ENCODE data around the gene B3GNT9.
A peak's percentile ranks its signal among the peaks of the same experiment; 100 is the strongest.

Gene B3GNT9

GRCh38 chr16:67174706-67175231 is 24.0 kb upstream of the B3GNT9 start:
- peak overlapping the region; percentile 52 for H3K4me3 ChIP-seq (replicated peaks; ENCODE audit: low read depth, low read length)
- no peak for DNase-seq (ENCODE audit: low read depth)
- no peak for TF ChIP-seq CTCF (IDR thresholded peaks at IDR 0.05; ENCODE audit: low read length, missing control alignments)

- DNase-seq (ENCODE audit: low read depth), result peak; percentile 85
- peak overlapping the region; percentile 52 for H3K4me3 ChIP-seq (replicated peaks; ENCODE audit: low read depth, low read length)
- TF ChIP-seq CTCF (IDR thresholded peaks at IDR 0.05; ENCODE audit: low read length, missing control alignments), result peak; percentile 27
These were observed 23.3 kb upstream of the B3GNT9 start for GRCh38 chr16:67173808-67174705.

- H3K4me3 ChIP-seq (replicated peaks; ENCODE audit: low read depth, low read length), result peak overlapping the region; percentile 52
- DNase-seq (ENCODE audit: low read depth), result no peak
- TF ChIP-seq CTCF (IDR thresholded peaks at IDR 0.05; ENCODE audit: low read length, missing control alignments), result no peak
These were observed 22.5 kb upstream of the B3GNT9 start for GRCh38 chr16:67173323-67173722.

GRCh38 chr16:67170949-67171649 is 20.3 kb upstream of the B3GNT9 start:
- no peak for DNase-seq (ENCODE audit: low read depth)
- H3K4me3 ChIP-seq (replicated peaks; ENCODE audit: low read depth, low read length), result peak overlapping the region; percentile 55
- no peak for TF ChIP-seq CTCF (IDR thresholded peaks at IDR 0.05; ENCODE audit: low read length, missing control alignments)

GRCh38 chr16:67170168-67170948 is 19.6 kb upstream of the B3GNT9 start, which contains the start of gene NOL3:
TSS of gene NOL3 (plus strand) at chr16:67170538.
- no peak for TF ChIP-seq CTCF (IDR thresholded peaks at IDR 0.05; ENCODE audit: low read length, missing control alignments)
- DNase-seq (ENCODE audit: low read depth), result peak; percentile 86
- peak within 1 kb of the TSS; percentile 55 for H3K4me3 ChIP-seq (replicated peaks; ENCODE audit: low read depth, low read length)

- peak; percentile 65 for TF ChIP-seq CTCF (IDR thresholded peaks at IDR 0.05; ENCODE audit: low read length, missing control alignments)
- no peak for DNase-seq (ENCODE audit: low read depth)
- H3K4me3 ChIP-seq (replicated peaks; ENCODE audit: low read depth, low read length), result peak overlapping the region; percentile 55
These were observed 18.9 kb upstream of the B3GNT9 start for GRCh38 chr16:67169642-67170167.

All from fibroblast of pulmonary artery (primary cell).